HepG2 (cell line): ENCODE data around the gene CCR2. TPM values are rescaled to one million over a fixed set of nuclear protein-coding genes. Genes with fewer than 3 reads are reported as not detected.

Experiments
- NFE2 ChIP-seq: sonication (generic); formaldehyde crosslinking; IDR thresholded peaks from 2 replicates; pipeline ENCODE4 v1.4.0; 2020; ENCODE audit warnings: missing genetic modification reagents
- RBFOX2 ChIP-seq: fragments of 200-400 bp; formaldehyde crosslinking; IDR thresholded peaks from 2 replicates; pipeline ENCODE4 v1.6.1; 2017; ENCODE audit warnings: low read depth, mild to moderate bottlenecking, low read length
- SRSF4 ChIP-seq: fragments of 200-400 bp; formaldehyde crosslinking; IDR thresholded peaks from one replicate; pipeline ENCODE4 v1.6.1; 2018; ENCODE audit warnings: mild to moderate bottlenecking, low read depth, low read length, moderate library complexity; ENCODE audit not compliant: poor library complexity, severe bottlenecking
- ZBTB8A ChIP-seq: sonication (generic); formaldehyde crosslinking; IDR thresholded peaks from 2 replicates; pipeline ENCODE4 v1.4.0; 2020; ENCODE audit warnings: mild to moderate bottlenecking, low read depth, missing genetic modification reagents, borderline replicate concordance
- ZNF263 ChIP-seq: sonication (generic); formaldehyde crosslinking; IDR thresholded peaks from 2 replicates; pipeline ENCODE4 v1.4.0; 2020; ENCODE audit warnings: missing genetic modification reagents
- ZNF335 ChIP-seq: sonication (generic); formaldehyde crosslinking; IDR thresholded peaks from 2 replicates; pipeline ENCODE4 v1.4.0; 2020; ENCODE audit warnings: missing genetic modification reagents
- ZNF383 ChIP-seq: sonication (generic); formaldehyde crosslinking; IDR thresholded peaks from 2 replicates; pipeline ENCODE4 v1.4.0; 2020; ENCODE audit warnings: missing genetic modification reagents, mild to moderate bottlenecking, borderline replicate concordance
- polyA plus RNA-seq, 8 experiments: library from polyadenylated mRNA; depleted of rRNA in 3 of 8; stranded (reverse) in 7 of 8; unstranded in 1 of 8; fragments of >200 nt; fragmentation: Illumina TruSeq in 4 of 8; extraction: Trizol in 4 of 8; gene quantifications; 2 replicates each; pipeline versions ENCODE4 v1.2.1 to v1.2.3, GENCODE V29; 2011 to 2016; ENCODE audit warnings: low read depth in 4 of 8, missing spikeins in 1 of 8, mixed read lengths in 1 of 8; ENCODE audit not compliant: insufficient read depth in 1 of 8
- total RNA-seq, 5 experiments: library from RNA; depleted of rRNA; stranded (reverse); fragments of >200 nt; fragmentation: Illumina TruSeq; extraction: Trizol; gene quantifications; 2 replicates each; pipeline ENCODE4 v1.2.3, GENCODE V29; 2016; ENCODE audit warnings: low read depth in 1 of 5
- TF ChIP-seq, protein P1 (sequence below): sonication (generic); formaldehyde crosslinking; IDR thresholded peaks from 2 replicates; pipeline ENCODE4 v1.4.0; 2020; ENCODE audit warnings: missing genetic modification reagents
- TF ChIP-seq, protein P2 (sequence below): sonication (generic); formaldehyde crosslinking; IDR thresholded peaks from 2 replicates; pipeline ENCODE4 v1.5.1; 2020; ENCODE audit warnings: mild to moderate bottlenecking, missing genetic modification reagents, borderline replicate concordance

Gene CCR2
- total and polyA plus RNA-seq, 2 of the 13 experiments (the other 11 are each of a cell fraction or from before 2014, with no cell fraction given) = not detected

DNA sequence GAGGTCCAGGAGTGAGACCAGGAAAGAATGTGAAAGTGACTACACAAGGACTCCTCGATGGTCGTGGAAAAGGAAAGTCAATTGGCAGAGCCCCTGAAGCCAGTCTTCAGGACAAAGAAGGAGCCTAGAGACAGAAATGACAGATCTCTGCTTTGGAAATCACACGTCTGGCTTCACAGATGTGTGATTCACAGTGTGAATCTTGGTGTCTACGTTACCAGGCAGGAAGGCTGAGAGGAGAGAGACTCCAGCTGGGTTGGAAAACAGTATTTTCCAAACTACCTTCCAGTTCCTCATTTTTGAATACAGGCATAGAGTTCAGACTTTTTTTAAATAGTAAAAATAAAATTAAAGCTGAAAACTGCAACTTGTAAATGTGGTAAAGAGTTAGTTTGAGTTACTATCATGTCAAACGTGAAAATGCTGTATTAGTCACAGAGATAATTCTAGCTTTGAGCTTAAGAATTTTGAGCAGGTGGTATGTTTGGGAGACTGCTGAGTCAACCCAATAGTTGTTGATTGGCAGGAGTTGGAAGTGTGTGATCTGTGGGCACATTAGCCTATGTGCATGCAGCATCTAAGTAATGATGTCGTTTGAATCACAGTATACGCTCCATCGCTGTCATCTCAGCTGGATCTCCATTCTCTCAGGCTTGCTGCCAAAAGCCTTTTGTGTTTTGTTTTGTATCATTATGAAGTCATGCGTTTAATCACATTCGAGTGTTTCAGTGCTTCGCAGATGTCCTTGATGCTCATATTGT lies 6.0 kb downstream of the CCR2 start (continued):
- TF ChIP-seq, protein P1, sequence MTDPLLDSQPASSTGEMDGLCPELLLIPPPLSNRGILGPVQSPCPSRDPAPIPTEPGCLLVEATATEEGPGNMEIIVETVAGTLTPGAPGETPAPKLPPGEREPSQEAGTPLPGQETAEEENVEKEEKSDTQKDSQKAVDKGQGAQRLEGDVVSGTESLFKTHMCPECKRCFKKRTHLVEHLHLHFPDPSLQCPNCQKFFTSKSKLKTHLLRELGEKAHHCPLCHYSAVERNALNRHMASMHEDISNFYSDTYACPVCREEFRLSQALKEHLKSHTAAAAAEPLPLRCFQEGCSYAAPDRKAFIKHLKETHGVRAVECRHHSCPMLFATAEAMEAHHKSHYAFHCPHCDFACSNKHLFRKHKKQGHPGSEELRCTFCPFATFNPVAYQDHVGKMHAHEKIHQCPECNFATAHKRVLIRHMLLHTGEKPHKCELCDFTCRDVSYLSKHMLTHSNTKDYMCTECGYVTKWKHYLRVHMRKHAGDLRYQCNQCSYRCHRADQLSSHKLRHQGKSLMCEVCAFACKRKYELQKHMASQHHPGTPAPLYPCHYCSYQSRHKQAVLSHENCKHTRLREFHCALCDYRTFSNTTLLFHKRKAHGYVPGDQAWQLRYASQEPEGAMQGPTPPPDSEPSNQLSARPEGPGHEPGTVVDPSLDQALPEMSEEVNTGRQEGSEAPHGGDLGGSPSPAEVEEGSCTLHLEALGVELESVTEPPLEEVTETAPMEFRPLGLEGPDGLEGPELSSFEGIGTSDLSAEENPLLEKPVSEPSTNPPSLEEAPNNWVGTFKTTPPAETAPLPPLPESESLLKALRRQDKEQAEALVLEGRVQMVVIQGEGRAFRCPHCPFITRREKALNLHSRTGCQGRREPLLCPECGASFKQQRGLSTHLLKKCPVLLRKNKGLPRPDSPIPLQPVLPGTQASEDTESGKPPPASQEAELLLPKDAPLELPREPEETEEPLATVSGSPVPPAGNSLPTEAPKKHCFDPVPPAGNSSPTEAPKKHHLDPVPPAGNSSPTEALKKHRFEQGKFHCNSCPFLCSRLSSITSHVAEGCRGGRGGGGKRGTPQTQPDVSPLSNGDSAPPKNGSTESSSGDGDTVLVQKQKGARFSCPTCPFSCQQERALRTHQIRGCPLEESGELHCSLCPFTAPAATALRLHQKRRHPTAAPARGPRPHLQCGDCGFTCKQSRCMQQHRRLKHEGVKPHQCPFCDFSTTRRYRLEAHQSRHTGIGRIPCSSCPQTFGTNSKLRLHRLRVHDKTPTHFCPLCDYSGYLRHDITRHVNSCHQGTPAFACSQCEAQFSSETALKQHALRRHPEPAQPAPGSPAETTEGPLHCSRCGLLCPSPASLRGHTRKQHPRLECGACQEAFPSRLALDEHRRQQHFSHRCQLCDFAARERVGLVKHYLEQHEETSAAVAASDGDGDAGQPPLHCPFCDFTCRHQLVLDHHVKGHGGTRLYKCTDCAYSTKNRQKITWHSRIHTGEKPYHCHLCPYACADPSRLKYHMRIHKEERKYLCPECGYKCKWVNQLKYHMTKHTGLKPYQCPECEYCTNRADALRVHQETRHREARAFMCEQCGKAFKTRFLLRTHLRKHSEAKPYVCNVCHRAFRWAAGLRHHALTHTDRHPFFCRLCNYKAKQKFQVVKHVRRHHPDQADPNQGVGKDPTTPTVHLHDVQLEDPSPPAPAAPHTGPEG (CRISPR knock-in tag) = no peak
- no peak for TF ChIP-seq RBFOX2
- no peak for TF ChIP-seq ZNF383
- TF ChIP-seq NFE2 (CRISPR knock-in tag) = no peak
- TF ChIP-seq ZBTB8A = no peak
- TF ChIP-seq, protein P2, sequence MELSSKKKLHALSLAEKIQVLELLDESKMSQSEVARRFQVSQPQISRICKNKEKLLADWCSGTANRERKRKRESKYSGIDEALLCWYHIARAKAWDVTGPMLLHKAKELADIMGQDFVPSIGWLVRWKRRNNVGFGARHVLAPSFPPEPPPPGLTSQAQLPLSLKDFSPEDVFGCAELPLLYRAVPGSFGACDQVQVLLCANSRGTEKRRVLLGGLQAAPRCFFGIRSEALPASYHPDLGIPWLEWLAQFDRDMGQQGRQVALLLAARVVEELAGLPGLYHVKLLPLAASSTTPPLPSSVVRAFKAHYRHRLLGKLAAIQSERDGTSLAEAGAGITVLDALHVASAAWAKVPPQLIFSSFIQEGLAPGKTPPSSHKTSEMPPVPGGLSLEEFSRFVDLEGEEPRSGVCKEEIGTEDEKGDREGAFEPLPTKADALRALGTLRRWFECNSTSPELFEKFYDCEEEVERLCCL (CRISPR knock-in tag) = no peak
- TF ChIP-seq ZNF335 (CRISPR knock-in tag) = no peak
- no peak for TF ChIP-seq SRSF4
- TF ChIP-seq ZNF263 (CRISPR knock-in tag) = no peak
